ENCODE measurements around the gene TARS2.

TARS2 gene

DNA sequence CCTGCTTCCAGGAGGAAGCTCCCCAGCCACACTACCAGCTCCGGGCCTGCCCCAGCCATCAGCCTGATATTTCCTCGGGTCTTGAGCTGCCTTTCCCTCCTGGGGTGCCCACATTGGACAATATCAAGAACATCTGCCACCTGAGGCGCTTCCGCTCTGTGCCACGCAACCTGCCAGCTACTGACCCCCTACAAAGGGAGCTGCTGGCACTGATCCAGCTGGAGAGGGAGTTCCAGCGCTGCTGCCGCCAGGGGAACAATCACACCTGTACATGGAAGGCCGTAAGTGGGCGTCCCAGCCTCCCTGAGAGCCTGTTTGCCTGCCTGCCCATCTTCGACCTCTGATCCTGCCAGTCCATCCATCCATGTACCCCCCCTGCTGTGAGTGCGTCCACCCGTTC lies 24.3 kb downstream of the TARS2 start:
- FAIRE-seq, result no peak

GRCh38 chr1:150511985-150512660 lies 24.9 kb downstream of the TARS2 start:
- FAIRE-seq, result no peak

DNA sequence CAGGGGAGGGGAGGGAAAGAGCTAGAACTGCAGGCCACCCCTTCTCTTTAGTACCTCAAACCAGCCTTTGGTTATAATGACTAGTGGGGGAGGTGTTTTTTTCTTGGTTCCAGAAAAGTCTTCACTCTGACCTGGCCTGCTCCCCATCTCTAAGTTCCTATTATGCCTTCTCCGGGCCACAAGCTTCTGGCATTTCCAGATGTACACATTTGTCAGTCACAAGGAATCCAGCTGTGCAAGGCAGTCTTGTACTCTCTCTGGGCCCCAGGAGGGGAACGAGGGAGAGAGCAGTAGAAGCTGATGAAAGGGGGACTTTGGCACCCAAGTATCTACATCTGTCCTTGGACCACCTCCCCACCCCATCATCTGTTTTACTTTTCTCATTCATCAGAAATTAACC lies 25.6 kb downstream of the TARS2 start:
- FAIRE-seq, result no peak

- FAIRE-seq, result no peak
These were observed 26.2 kb downstream of the TARS2 start for GRCh38 chr1:150513351-150513791.

DNA sequence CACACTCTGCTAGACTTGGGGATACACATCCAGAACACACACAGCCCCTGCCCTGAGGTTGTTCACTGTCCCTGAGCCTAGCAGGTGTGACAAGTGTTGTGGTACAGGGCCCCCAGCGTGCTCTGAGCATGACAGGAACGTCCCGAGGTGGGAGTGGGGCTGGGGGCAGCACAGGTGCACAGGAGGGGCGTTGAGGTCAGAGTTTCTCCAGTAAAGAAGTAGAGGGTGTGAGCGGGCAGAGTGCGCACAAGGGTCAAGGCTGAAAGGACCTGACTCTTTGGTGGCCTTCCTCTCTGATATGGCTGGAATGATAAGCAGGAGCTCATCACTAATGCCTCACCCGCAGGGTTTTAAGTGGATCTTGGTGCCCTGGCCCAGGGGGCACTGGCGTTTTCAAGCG lies 27.0 kb downstream of the TARS2 start:
- FAIRE-seq, result no peak

- FAIRE-seq, result no peak
These were observed 27.7 kb downstream of the TARS2 start for GRCh38 chr1:150514913-150515327.

GRCh38 chr1:150515328-150516049 lies 28.3 kb downstream of the TARS2 start, which contains the start of gene FALEC:
FALEC (plus strand) TSS chr1:150515752.
- no peak for FAIRE-seq

GRCh38 chr1:150516050-150516591 lies 28.9 kb downstream of the TARS2 start:
- FAIRE-seq, result no peak

DNA sequence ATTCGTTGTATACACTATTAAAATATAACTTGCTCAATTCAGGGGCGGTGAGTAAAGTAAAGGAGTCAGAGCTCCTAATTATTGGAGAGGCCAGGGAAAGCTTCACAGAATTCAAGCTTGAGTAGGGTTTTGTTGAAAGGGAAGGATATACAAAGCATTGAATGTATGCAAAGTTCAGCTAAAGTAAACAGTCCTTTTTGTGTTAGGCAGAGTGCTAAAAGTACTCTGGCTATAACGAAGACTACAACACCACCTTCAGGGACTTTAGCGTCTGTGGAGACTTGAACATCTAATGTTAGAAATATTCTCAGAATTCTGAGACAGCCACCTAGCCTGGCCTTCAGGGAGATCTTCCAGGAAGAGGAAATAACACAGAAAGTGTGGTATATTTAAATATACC lies 29.4 kb downstream of the TARS2 start:
- no peak for FAIRE-seq

GRCh38 chr1:150521196-150521968 lies 34.2 kb downstream of the TARS2 start:
- no peak for FAIRE-seq

- FAIRE-seq, result no peak
These were observed 38.1 kb downstream of the TARS2 start for GRCh38 chr1:150525348-150525747.

DNA sequence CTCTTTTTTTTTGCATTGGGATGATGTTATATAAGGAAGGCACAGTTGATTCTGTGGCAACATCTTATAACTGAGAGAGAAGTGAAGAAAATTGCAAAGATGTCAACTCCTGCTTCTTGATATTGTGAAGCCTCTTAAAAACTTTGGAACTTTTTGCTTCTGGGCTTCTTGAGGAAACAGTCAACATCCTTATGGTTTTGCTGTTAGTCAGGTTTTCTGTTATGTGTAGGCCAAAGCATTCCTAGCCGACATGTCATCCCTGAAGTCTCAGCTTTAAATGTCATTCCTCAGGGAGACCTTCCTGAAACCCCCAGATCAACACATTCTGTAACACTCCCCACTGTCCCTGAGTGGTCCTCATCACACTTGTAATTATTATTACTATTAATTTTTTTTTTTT lies 41.0 kb downstream of the TARS2 start:
- no peak for FAIRE-seq

DNA sequence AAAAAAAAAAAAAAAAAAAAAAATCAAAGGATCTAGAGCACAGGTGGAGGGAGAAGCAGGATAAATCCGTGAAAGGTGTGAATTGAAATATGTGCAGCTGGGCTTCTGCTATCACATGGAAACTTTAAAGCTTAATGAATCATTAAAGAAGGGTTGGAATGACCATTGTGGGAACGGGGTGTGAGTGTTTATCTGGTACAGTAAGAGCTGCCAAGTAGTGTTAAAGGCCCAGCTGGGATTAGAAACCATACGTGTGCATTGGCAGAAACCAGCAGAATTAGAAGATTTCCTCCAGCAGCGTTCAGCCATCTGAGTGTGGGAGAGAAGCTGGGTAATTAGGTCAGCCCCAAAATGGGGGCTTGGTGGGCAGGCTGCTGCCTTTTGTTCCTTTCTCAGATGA lies 41.8 kb downstream of the TARS2 start:
- no peak for FAIRE-seq

GRCh38 chr1:150530491-150531159 lies 43.4 kb downstream of the TARS2 start:
- FAIRE-seq, result no peak

DNA sequence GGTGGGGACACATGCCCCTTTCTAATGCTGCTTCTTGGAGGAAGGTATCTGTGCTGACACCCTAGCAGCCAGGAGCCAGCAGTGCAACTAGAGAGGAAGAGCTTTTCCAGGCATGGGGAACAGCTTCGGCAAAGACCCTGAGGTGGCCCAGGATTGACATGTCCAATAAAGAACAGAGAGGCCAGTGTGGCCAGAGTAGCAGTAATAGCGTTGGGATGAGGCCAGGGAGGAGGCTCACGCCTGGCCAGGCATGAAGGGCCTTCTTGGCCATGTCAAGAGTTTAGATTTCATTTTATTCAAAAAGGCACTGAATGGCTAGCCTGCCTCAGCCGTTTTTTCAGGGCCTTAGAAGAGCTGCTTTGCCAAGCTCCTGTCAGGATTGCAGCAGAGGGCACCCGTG lies 45.6 kb downstream of the TARS2 start:
- no peak for FAIRE-seq

DNA sequence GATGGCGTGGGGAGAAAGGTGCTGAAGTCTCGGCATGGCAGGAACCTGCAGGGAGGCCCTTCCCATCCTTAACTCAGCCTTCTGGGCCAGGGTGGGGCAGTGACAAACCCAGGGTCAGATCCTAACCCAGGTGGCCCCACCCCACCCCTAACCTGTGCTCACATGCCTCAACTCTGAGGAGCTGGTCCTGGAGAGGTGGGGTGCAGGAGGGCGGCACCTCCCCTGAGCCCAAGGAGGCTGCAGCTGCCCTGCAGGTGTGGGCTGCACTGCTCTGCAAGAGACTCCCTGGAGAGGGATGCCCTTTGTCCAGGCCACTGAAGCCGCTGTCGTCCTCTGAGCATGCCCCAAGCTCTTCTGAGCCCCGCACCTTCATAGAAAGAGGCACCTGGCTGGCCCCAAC lies 46.8 kb downstream of the TARS2 start:
- no peak for FAIRE-seq

GRCh38 chr1:150535511-150536287 lies 48.5 kb downstream of the TARS2 start:
- FAIRE-seq, result no peak

DNA sequence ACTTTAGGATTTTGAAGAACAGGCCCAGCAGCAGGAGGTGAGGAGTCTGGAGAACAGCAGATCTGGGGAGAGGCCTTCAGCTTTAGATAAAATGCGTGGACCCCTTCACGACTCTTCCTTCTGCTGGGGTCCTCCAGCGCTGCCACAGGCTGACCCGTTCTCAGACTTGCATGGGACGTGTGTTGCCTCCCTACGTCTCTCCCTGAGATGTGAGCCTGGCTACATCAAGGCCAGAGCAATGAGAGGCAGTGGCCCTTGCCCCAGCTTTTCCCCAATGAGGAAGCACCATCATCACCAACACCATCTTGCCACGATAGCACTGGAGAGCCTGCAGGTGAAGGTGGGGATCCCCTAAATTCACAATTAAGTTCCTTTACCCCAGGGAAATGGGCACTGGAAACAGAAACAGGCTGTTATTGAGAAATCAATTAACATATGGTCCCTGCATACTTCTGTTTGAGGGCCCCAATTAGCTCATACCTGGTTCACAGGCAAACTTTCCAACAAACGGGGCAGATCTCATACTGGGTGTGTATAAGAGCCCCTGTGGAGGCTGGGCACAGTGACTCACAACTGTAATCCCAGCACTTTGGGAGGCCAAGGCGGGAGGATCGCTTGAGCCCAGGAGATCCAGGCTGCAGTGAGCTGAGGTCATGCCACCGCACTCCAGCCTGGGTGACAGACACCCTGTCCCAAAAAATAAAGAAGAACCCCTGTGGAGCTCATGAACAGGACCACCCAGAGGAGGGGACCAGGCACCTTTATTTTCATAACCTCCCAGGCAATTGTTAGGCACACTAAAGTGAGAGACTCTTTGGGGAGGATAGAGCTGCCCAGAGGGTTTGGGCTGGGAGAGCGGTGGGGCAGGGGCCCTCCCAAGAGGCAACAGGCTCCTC lies 49.9 kb downstream of the TARS2 start:
- no peak for FAIRE-seq

DNA sequence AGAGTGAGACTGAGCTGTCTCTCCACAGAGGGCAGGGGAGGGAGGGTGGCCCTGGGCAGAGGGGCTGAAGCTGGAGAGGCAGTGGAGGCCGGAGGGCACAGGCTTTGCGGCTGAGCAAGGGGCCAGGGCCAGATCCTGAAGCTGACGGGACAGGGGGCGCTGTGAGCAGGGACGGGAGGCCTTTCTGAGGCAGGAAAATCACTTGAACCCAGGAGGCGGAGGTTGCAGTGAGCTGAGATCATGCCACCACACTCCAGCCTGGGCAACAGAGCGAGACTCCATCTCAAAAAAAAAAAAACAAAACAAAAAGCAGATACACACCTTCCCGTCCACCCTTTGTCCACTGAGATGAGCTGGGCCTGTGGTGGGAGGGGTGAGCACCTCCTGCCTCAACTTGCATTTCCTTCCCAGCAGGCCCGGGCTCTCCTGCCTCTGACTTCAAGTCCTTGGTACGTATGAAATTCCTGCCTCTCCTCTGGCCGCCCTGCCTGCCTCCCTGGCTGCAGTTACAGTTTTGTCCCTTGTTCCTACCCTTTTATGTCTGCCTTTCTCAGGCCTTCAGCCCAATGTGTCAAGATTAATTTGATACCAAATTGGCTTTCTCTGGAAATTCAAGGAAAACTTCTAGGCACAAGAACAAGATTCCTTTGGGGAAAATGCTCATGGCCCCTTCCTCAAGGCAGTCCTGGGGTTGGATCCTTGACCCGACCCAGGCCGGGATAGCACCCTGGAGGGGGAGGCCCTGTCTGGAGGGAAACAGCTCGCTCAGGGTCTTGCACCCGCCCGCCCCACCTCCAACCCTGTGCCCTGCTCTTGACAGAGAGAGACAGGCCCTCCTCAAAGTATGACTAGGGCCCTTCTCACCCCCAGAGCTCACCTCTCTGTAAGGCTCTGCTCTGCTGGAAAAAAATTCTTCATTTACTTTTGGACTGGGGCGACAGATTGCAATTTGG lies 50.8 kb downstream of the TARS2 start:
- no peak for FAIRE-seq
